ENCODE data around the gene FBXL7.

Gene FBXL7

GRCh38 chr5:15638296-15638695 is 138.3 kb downstream of the FBXL7 start:
- FAIRE-seq (no peak), DNase-seq (ENCODE audit: insufficient read length, low spot score) (no peak)
- no peak for TF ChIP-seq CTCF (IDR thresholded peaks at IDR 0.05; ENCODE audit: insufficient read depth, missing control alignments)

- DNase-seq (ENCODE audit: insufficient read length, low spot score), result no peak
- TF ChIP-seq CTCF (IDR thresholded peaks at IDR 0.05; ENCODE audit: insufficient read depth, missing control alignments), result no peak
- FAIRE-seq, result no peak
Observed at GRCh38 chr5:15639288-15639687, 139.3 kb downstream of the FBXL7 start.

- no peak for TF ChIP-seq CTCF (IDR thresholded peaks at IDR 0.05; ENCODE audit: insufficient read depth, missing control alignments)
- no peak for FAIRE-seq
Observed at GRCh38 chr5:15640116-15640515, 140.1 kb downstream of the FBXL7 start.

GRCh38 chr5:15643731-15644130 is 143.8 kb downstream of the FBXL7 start:
- no peak for TF ChIP-seq CTCF (IDR thresholded peaks at IDR 0.05; ENCODE audit: insufficient read depth, missing control alignments)
- FAIRE-seq (no peak), DNase-seq (ENCODE audit: insufficient read length, low spot score) (no peak)

More at GRCh38 chr5:15640116-15640515, 140.1 kb downstream of the FBXL7 start:
- no peak for DNase-seq (ENCODE audit: insufficient read length, low spot score)

GRCh38 chr5:15645381-15646160 is 145.6 kb downstream of the FBXL7 start:
- no peak for FAIRE-seq

GRCh38 chr5:15646371-15646770 is 146.4 kb downstream of the FBXL7 start:
- no peak for TF ChIP-seq CTCF (IDR thresholded peaks at IDR 0.05; ENCODE audit: insufficient read depth, missing control alignments)

More at GRCh38 chr5:15645381-15646160, 145.6 kb downstream of the FBXL7 start:
- DNase-seq (ENCODE audit: insufficient read length, low spot score), result no peak
- TF ChIP-seq CTCF (IDR thresholded peaks at IDR 0.05; ENCODE audit: insufficient read depth, missing control alignments), result no peak

GRCh38 chr5:15647251-15647650 is 147.3 kb downstream of the FBXL7 start:
- TF ChIP-seq CTCF (IDR thresholded peaks at IDR 0.05; ENCODE audit: insufficient read depth, missing control alignments), result no peak
- FAIRE-seq, result no peak
- DNase-seq (ENCODE audit: insufficient read length, low spot score), result no peak

More at GRCh38 chr5:15646371-15646770, 146.4 kb downstream of the FBXL7 start:
- FAIRE-seq (no peak), DNase-seq (ENCODE audit: insufficient read length, low spot score) (no peak)
